T-helper 9 cell (primary cell): Measurements from ENCODE around the gene PTPN9.
"Not testable (repeated sequence)": the region's sequence is repeated elsewhere in the genome, so short reads cannot be mapped to it uniquely, and the experiment has no call there.

Source experiments
- DNase-seq: peaks from one replicate; pipeline ENCODE4 v3.0.0-alpha.2; 2020
- total RNA-seq, 2 donors: gene quantifications; one replicate each; lab custom pipeline; 2026; lab: John Stamatoyannopoulos, UW

The PTPN9 gene
- total RNA-seq: 24.6 to 41.3 reads per million in 2 donors

DNA sequence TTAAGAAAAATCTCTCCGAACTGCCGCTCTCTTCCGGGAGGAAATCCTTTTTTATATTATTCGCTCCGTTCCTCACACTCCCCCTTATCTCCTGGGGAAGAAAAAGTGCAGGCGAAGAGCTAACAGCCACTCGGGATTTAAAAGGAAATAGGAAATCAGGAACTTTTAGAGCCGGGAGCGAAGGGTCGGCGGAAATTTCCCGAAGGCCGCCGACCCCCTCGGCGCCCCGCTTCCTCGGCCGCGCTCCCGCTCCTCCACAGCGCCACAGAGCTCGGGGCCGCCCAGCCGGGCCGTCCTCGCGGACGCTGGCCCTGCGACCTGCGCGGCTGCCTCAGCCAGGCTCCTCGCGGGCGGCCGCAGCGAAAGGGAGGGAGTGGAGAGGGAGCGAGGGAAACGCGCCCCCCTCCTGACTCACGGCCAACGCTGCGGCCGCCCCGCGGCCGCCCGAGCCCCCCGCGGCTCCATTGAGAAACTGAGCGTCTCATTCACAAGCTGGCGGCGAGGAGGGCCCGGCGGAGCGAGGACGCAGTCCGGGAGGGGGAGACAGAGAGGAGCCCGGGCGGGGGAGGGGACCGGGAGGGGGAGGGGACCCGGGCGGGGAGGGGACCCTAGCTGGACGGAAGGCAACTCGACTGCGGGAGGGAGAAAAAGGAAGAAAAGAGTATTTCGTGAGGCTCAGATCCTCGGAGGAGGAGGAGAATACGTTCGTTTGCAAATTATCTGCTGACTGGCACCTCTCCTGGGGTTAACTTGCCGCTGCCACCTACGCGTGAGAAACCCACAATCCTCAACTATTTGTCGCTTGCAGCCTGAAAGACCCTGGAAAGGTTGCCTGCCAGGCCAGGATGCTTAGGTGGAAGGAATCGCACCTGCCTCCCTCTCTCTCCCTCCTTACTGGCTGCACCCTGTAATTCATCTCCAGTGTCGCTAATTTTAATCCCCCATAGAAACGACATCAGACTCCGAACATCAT, at the start of gene PTPN9:
Gene PTPN9 (minus strand): TSS at position 368 of the 973 bp plus-strand sequence. CDS start 539 bp downstream, outside the sequence.
- DNase-seq: peak; percentile 65

- peak; percentile 87 for DNase-seq
These were observed 46.6 kb upstream of the PTPN9 start, which contains the start of gene SNUPN for GRCh38 chr15:75625542-75626347. TSS of gene SNUPN (minus strand) at chr15:75625725. CDS start at chr15:75621051, 4,674 bp downstream.

DNA sequence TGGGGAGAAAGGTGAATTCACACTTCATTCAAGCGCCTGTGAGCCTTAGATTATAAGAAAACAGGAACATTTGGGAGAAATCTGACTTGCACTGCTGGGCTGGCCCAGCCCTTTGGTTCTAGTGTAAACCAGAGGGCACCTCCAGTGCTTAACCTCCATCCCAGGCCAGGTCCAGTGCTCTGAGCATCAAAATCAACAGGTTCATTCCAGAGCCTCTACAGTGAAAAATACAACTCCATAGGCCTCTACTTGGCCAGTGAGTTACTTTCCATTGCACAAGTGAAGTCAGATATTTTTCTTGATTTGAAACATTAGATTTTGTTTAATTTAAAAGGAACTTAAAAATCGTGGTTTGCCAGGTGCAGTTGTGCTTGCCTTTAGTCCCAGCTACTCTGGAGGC, 43.4 kb upstream of the PTPN9 start:
- DNase-seq: no peak

GRCh38 chr15:75620841-75621391, 41.8 kb upstream of the PTPN9 start:
- no peak for DNase-seq

DNA sequence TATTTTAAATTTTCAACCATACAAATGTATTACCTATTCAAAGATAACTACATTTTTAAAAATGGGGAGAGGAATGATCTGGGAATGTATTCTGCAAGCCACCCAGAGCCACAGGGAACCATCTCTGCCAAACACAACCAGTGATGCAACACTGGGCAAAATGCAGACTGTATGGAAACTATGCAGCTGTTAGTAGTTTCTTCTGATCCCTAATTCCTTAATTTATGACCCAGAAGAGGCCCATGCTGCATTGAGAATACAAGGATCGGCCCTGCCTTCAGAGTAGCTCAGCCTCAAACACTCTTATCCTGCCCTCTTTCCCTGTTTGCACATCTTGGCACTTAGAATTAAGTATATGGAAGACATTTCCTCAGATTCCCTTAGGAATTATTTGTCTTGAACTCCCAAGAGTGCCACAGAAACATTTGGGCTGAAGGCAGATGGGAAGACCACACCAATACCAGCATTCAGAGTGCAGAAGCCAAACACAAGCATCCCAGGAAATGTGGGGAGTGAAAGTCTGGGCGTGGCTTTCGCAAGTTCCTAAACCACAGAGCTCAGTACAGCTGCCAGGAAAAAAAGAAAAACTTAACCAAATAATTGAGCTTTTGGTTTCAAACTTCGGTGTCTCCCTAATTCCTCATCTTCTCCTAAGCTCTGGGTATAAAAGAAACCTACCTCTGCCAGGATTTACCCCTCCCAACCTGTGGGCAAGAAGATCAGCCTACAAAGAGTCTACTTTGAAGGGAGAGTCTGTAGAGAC, 41.1 kb upstream of the PTPN9 start:
- DNase-seq: no peak

GRCh38 chr15:75616766-75617165, 37.7 kb upstream of the PTPN9 start:
- no peak for DNase-seq

DNA sequence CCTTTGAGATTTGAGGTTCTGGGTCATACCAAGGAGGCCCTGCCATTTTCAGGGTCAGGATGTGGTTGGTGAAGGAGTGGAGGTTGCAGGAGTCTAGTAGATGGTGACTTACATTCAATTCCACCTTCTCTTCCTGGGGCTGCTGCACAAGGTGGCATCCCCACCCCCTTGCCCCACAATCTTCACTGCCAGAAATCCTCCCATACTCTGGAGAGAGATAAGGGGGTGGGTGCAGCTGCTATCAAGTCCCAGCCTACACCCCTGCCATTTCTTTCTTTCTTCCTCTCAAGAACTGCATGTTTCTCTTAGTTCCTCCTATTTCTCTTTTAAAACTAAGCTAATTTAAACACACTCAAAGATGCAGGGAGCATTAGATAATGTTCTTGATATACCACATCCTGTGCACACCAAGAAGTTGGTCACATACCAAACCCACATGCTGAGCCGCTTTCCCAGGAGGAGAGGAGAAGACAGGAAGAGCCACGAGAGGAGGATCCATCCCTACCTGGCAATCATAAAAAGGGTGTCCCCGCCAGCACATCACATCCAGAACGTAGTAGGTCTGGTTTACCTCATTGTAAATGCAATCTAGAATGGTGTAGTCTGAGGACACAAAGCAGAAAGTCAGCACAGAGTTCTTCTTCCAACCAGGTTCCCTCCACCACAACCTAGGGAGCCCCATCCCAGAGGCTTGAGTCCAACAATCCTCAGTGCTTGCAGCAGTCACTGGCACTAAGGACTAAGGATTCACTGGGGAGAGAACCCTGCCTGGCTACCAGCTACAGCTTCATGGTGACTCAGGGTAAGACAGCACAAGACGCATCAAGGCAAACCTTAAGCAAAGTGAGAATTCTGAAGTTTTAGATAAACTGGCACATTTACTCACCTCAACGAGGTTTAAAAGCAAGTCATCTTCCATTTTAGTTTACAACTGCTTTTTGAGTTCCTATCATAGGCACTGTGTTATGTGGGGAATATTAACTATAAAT, 27.9 kb upstream of the PTPN9 start:
- DNase-seq: no peak

DNA sequence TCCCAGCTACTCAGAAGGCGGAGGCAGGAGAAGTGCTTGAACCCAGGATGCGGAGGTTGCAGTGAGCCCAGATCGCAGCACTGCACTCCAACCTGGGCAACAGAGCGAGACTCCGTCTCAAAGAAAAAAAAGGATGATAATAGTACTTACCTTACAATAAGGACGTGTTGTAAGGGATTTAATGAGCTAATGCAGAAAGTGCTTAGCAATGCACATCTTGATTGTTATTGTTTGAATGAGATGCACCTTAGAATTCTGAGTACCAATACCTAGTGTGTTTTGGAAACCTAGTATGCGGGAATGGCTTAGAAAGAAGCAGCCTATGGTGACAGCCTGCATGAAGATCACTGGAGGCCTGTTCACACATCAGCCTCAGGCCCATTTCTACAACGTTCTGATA, 26.9 kb upstream of the PTPN9 start:
- DNase-seq: no peak

- DNase-seq: no peak
These were observed 20.3 kb upstream of the PTPN9 start for GRCh38 chr15:75599401-75599800.

- no peak for DNase-seq
These were observed 19.2 kb upstream of the PTPN9 start for GRCh38 chr15:75598361-75598760.

DNA sequence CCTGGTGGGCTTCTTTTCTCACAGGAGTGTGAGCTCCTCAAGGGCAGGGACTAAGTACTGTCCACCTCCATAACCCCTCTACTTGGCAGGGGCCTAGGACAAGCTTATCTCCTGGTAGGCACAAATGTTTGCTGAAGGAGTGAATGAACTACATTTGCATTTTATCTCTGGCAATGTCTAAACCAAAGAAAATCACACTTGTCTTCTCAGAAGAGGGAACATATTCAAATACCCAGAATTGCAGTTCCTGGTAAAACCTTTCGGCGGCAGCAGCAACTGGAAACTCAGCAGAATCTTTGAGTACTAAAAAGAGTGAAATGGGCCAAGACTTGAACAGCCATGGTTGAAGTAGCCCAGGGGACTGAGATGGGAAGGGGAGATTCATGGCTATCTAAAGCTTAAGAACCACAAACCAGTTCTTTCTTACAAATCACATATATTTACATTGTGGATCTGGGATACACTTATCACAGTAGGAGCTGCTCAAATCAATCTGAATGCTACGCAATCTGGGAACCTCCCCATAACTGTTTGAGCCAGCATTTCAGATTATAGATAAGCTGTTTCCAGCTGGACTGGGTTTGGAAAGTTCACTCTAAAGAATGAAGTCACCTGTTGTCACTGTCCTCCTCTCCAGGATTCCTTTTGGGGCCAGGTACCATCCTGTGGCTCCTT, 18.7 kb upstream of the PTPN9 start:
- DNase-seq: no peak

DNA sequence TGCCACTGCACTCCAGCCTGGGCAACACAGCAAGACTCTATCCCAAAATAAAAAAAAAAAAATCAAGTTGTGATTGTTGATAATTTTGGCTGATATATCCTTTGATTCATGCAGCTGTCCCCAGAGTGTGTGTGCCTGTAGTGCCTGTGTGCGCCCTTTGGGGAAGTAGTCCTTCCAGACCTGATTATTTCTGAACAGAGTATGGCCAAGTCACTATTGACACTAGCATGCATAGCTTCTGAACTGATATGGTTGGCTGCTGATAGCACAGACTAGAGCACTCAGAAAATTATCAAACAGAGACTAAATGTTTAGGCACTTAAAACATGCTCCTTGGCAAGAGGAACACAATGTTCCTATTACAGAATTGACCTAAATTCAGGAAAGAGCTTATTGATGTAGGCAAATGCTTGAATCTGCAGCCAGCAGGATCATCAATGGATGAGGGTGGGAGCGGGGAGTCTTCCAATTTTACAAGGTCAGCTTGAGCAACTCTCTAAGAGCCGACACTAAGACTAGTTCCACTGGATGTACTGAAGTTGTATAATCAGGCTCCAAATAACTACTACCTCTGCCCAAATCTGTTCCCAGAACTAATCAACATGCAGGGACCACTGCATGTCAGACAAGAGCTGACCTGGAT, 17.7 kb upstream of the PTPN9 start:
- no peak for DNase-seq

GRCh38 chr15:75594276-75594675, 15.2 kb upstream of the PTPN9 start:
- no peak for DNase-seq

DNA sequence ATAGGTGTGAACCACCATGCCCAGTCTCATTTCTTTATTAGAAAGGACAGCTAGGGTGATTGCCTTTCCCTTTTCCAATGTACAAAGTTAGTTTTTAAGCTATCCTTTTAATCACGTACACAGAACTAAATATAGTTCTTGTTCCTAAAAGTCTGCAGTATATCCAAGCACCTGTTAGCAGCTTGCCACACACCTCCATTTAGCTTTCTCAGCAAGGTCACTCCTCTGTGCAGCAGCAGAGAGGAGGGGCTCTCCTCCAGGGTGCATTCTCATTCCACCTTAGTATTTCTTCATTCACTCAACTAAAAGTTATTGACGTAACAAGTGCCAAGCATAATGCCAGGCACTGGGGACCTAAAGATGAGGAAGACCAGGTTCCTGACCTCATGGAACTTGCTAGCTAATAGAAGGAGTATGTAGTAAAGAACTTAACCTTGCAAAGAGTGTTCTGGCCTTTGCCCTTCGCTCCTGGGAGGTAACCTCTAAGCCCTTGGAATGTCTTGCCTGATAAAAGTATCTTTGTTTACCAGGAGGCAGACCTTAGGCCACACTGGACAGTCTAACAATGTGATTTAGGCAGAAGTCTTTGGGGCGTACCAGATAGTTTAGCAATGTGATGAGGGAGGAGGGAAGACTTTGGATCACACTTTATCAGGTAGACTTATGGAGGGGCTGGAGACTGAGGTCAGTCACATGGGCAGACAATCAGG, 12.7 kb upstream of the PTPN9 start:
- no peak for DNase-seq

- no peak for DNase-seq
These were observed 11.1 kb upstream of the PTPN9 start for GRCh38 chr15:75590239-75590638.

GRCh38 chr15:75589071-75589470, 10.0 kb upstream of the PTPN9 start:
- DNase-seq: no peak

DNA sequence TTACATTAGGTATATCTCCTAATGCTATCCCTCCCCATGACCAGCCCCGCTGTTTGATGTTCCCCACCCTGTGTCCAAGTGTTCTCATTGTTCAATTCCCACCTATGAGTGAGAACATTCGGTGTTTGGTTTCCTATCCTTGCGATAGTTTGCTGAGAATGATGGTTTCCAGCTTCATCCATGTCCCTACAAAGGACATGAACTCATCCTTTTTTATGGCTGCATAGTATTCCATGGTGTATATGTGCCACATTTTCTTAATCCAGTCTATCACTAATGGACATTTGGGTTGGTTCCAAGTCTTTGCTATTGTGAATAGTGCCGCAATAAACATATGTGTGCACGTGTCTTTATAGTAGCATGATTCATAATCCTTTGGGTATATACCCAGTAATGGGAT, 7.3 kb upstream of the PTPN9 start:
- DNase-seq: not testable (repeated sequence)

DNA sequence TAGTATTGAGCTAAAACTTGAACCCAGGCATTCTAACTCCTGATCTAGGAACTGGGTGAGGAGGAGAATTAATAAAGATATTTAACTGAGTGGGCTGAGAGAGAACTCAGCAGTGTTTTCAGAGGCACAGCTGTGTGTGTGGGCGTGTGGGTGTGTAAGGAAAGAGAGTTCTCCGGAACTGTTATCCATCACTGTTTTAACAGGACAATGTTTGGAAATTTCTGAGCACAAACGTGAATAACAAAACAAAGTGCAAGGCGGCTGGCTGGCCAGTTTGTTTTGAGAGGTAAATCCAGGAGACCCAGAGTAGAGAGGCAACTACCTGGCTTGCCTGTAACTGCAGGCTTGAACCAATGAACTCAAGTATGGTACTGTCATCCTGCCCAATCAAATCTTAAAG, 5.0 kb upstream of the PTPN9 start:
- no peak for DNase-seq

- DNase-seq: no peak
These were observed 4.6 kb upstream of the PTPN9 start for GRCh38 chr15:75583701-75584100.
